ENCODE measurements around the gene KCTD16. TPM values are rescaled to one million over a fixed set of nuclear protein-coding genes. Genes with fewer than 3 reads are reported as not detected.

The KCTD16 gene
- total and polyA plus RNA-seq, 7 experiments from 2014 or later = 0.07 to 0.22 (median 0.13) TPM; not detected in 4

GRCh38 chr5:144139586-144139985, 31.1 kb upstream of the KCTD16 start:
- no peak for DNase-seq
- Mint-ChIP-seq H3K4me3 (no peak overlapping the region), H3K27ac (no peak overlapping the region), H3K27me3 (peaks cover 0 to 30% (median 14%) of the 10 kb centered on the region in 5 donors), H3K9me3 (no peaks in the 10 kb centered on the region), H3K36me3 (no peaks in the 10 kb centered on the region), H3K4me1 (peaks cover 0 to 12% (median 4%) of the 10 kb centered on the region in 7 donors)
- Histone ChIP-seq H3K36me3 (ENCODE audit: control insufficient read depth in 2 of 3, insufficient read depth in 3 of 3, low read length in 3 of 3) (no peaks in the 10 kb centered on the region), H3K9me3 (ENCODE audit: control insufficient read depth in 2 of 3, low read length in 3 of 3) (no peaks in the 10 kb centered on the region), H3K4me1 (ENCODE audit: control insufficient read depth in 2 of 2, insufficient read depth in 2 of 2, low read length in 2 of 2) (no peaks in the 10 kb centered on the region), H3K27me3 (ENCODE audit: control insufficient read depth in 2 of 2, insufficient read depth in 2 of 2, low read length in 2 of 2) (no peaks in the 10 kb centered on the region), H3K27ac (ENCODE audit: low read depth, low read length) (no peak overlapping the region), H3K4me3 (ENCODE audit: low read length) (no peak overlapping the region)
- POLR2A ChIA-PET = no interaction called here
- intact Hi-C loops (cut with micrococcal nuclease) = no loop called here
- ATAC-seq = no peak
- CTCF ChIA-PET = no interaction called here

GRCh38 chr5:144141585-144141984, 29.1 kb upstream of the KCTD16 start:
- H3K27me3 Mint-ChIP-seq = peaks cover 0 to 26% (median 16%) of the 10 kb centered on the region in 5 donors
- no peaks in the 10 kb centered on the region for H3K9me3 Mint-ChIP-seq
- Histone ChIP-seq H3K4me1 (ENCODE audit: control insufficient read depth in 2 of 2, insufficient read depth in 2 of 2, low read length in 2 of 2) (no peaks in the 10 kb centered on the region), H3K36me3 (ENCODE audit: control insufficient read depth in 2 of 3, insufficient read depth in 3 of 3, low read length in 3 of 3) (no peaks in the 10 kb centered on the region), H3K27ac (ENCODE audit: low read depth, low read length) (no peak overlapping the region), H3K4me3 (ENCODE audit: low read length) (no peak overlapping the region), H3K27me3 (ENCODE audit: control insufficient read depth in 2 of 2, insufficient read depth in 2 of 2, low read length in 2 of 2) (no peaks in the 10 kb centered on the region), H3K9me3 (ENCODE audit: control insufficient read depth in 2 of 3, low read length in 3 of 3) (no peaks in the 10 kb centered on the region)
- no peaks in the 10 kb centered on the region for H3K36me3 Mint-ChIP-seq
- ATAC-seq (no peak), DNase-seq (no peak)
- intact Hi-C loops (cut with micrococcal nuclease) = no loop called here
- H3K27ac Mint-ChIP-seq = no peak overlapping the region
- peaks cover 0 to 8% (median 0%) of the 10 kb centered on the region in 7 donors for H3K4me1 Mint-ChIP-seq
- CTCF ChIA-PET = interaction anchor here (0.6 kb wide), 1 partner anchor 173 kb away, joined by 3 read pairs; no protein-coding TSS in a partner anchor
- POLR2A ChIA-PET = no interaction called here
- H3K4me3 Mint-ChIP-seq = no peak overlapping the region

GRCh38 chr5:144142139-144142823, 28.4 kb upstream of the KCTD16 start:
- Histone ChIP-seq H3K4me1 (ENCODE audit: control insufficient read depth in 2 of 2, insufficient read depth in 2 of 2, low read length in 2 of 2) (no peaks in the 10 kb centered on the region), H3K27ac (ENCODE audit: low read depth, low read length) (no peak overlapping the region), H3K27me3 (ENCODE audit: control insufficient read depth in 2 of 2, insufficient read depth in 2 of 2, low read length in 2 of 2) (no peaks in the 10 kb centered on the region), H3K4me3 (ENCODE audit: low read length) (no peak overlapping the region), H3K36me3 (ENCODE audit: control insufficient read depth in 2 of 3, insufficient read depth in 3 of 3, low read length in 3 of 3) (no peaks in the 10 kb centered on the region), H3K9me3 (ENCODE audit: control insufficient read depth in 2 of 3, low read length in 3 of 3) (no peaks in the 10 kb centered on the region)
- no peak overlapping the region for H3K27ac Mint-ChIP-seq
- DNase-seq (peak in 5 of 9 donors; percentile 13 to 32 (median 23)), ATAC-seq (peak; percentile 88)
- CTCF ChIA-PET = interaction anchor here (1.1 to 1.9 kb wide), 3 partner anchors 10 to 317 kb away, joined by 3 to 8 read pairs (median 3); partner anchors contain the start of genes KCTD16 and YIPF5
- intact Hi-C loops (cut with micrococcal nuclease) = loop anchor here in 1 of 2 donors (1.0 kb wide), 1 partner anchor 50 kb away; no protein-coding TSS in a partner anchor
- no peaks in the 10 kb centered on the region for H3K9me3 Mint-ChIP-seq
- no peaks in the 10 kb centered on the region for H3K36me3 Mint-ChIP-seq
- H3K4me1 Mint-ChIP-seq = peaks cover 0 to 8% (median 0%) of the 10 kb centered on the region in 7 donors
- POLR2A ChIA-PET = no interaction called here
- peaks cover 0 to 24% (median 16%) of the 10 kb centered on the region in 5 donors for H3K27me3 Mint-ChIP-seq
- peak overlapping the region in 2 of 10 donors; percentile 3 to 47 for H3K4me3 Mint-ChIP-seq

- Histone ChIP-seq H3K4me1 (ENCODE audit: control insufficient read depth in 2 of 2, insufficient read depth in 2 of 2, low read length in 2 of 2) (no peaks in the 10 kb centered on the region), H3K9me3 (ENCODE audit: control insufficient read depth in 2 of 3, low read length in 3 of 3) (no peaks in the 10 kb centered on the region), H3K36me3 (ENCODE audit: control insufficient read depth in 2 of 3, insufficient read depth in 3 of 3, low read length in 3 of 3) (no peaks in the 10 kb centered on the region), H3K4me3 (ENCODE audit: low read length) (no peak overlapping the region), H3K27ac (ENCODE audit: low read depth, low read length) (no peak overlapping the region), H3K27me3 (ENCODE audit: control insufficient read depth in 2 of 2, insufficient read depth in 2 of 2, low read length in 2 of 2) (no peaks in the 10 kb centered on the region)
- intact Hi-C loops (cut with micrococcal nuclease) = loop anchor here in 1 of 2 donors (1.0 kb wide), 1 partner anchor 50 kb away; no protein-coding TSS in a partner anchor
- H3K4me3 Mint-ChIP-seq = no peak overlapping the region
- DNase-seq = no peak
- H3K36me3 Mint-ChIP-seq = no peaks in the 10 kb centered on the region
- ATAC-seq = no peak
- CTCF ChIA-PET = interaction anchor here (1.1 to 1.9 kb wide), 3 partner anchors 10 to 318 kb away, joined by 3 to 8 read pairs (median 3); partner anchors contain the start of genes KCTD16 and YIPF5
- H3K27ac Mint-ChIP-seq = no peak overlapping the region
- no peaks in the 10 kb centered on the region for H3K9me3 Mint-ChIP-seq
- peaks cover 0 to 23% (median 16%) of the 10 kb centered on the region in 5 donors for H3K27me3 Mint-ChIP-seq
- POLR2A ChIA-PET = no interaction called here
- H3K4me1 Mint-ChIP-seq = peaks cover 0 to 8% (median 0%) of the 10 kb centered on the region in 7 donors
These were observed 27.9 kb upstream of the KCTD16 start for GRCh38 chr5:144142824-144143162.

- no peaks in the 10 kb centered on the region for H3K36me3 Mint-ChIP-seq
- ChIA-PET CTCF (interaction anchor here (1.6 to 1.9 kb wide), 2 partner anchors 27 to 318 kb away, joined by 3 to 8 read pairs; partner anchors contain the start of genes KCTD16 and YIPF5), POLR2A (no interaction called here)
- no peaks in the 10 kb centered on the region for H3K9me3 ChIP-seq (ENCODE audit: control insufficient read depth in 2 of 3, low read length in 3 of 3)
- peaks cover 0 to 8% (median 0%) of the 10 kb centered on the region in 7 donors for H3K4me1 Mint-ChIP-seq
- H3K27ac Mint-ChIP-seq = no peak overlapping the region
- no peak overlapping the region for H3K4me3 ChIP-seq (ENCODE audit: low read length)
- intact Hi-C loops (cut with micrococcal nuclease) = no loop called here
- ATAC-seq = no peak
- peaks cover 0 to 23% (median 16%) of the 10 kb centered on the region in 5 donors for H3K27me3 Mint-ChIP-seq
- H3K36me3 ChIP-seq (ENCODE audit: control insufficient read depth in 2 of 3, insufficient read depth in 3 of 3, low read length in 3 of 3) = no peaks in the 10 kb centered on the region
- H3K27me3 ChIP-seq (ENCODE audit: control insufficient read depth in 2 of 2, insufficient read depth in 2 of 2, low read length in 2 of 2) = no peaks in the 10 kb centered on the region
- H3K4me3 Mint-ChIP-seq = no peak overlapping the region
- DNase-seq = no peak
- H3K9me3 Mint-ChIP-seq = no peaks in the 10 kb centered on the region
- H3K27ac ChIP-seq (ENCODE audit: low read depth, low read length) = no peak overlapping the region
- no peaks in the 10 kb centered on the region for H3K4me1 ChIP-seq (ENCODE audit: control insufficient read depth in 2 of 2, insufficient read depth in 2 of 2, low read length in 2 of 2)
These were observed 27.0 kb upstream of the KCTD16 start for GRCh38 chr5:144143625-144144024.

- H3K4me3 Mint-ChIP-seq = no peak overlapping the region
These were observed 25.5 kb upstream of the KCTD16 start for GRCh38 chr5:144144956-144145751.

More at GRCh38 chr5:144144956-144145751, 25.5 kb upstream of the KCTD16 start:
- Histone ChIP-seq H3K36me3 (ENCODE audit: control insufficient read depth in 2 of 3, insufficient read depth in 3 of 3, low read length in 3 of 3) (no peaks in the 10 kb centered on the region), H3K9me3 (ENCODE audit: control insufficient read depth in 2 of 3, low read length in 3 of 3) (no peaks in the 10 kb centered on the region), H3K4me1 (ENCODE audit: control insufficient read depth in 2 of 2, insufficient read depth in 2 of 2, low read length in 2 of 2) (no peaks in the 10 kb centered on the region), H3K4me3 (ENCODE audit: low read length) (no peak overlapping the region), H3K27me3 (ENCODE audit: control insufficient read depth in 2 of 2, insufficient read depth in 2 of 2, low read length in 2 of 2) (no peaks in the 10 kb centered on the region), H3K27ac (ENCODE audit: low read depth, low read length) (no peak overlapping the region)
- CTCF ChIA-PET = interaction anchor here (0.5 to 0.6 kb wide), 2 partner anchors 8 to 711 kb away, joined by 3 to 6 read pairs; no protein-coding TSS in a partner anchor
- Mint-ChIP-seq H3K9me3 (no peaks in the 10 kb centered on the region), H3K4me1 (peaks cover 0 to 6% (median 0%) of the 10 kb centered on the region in 7 donors), H3K27me3 (peaks cover 0 to 15% (median 12%) of the 10 kb centered on the region in 5 donors), H3K36me3 (no peaks in the 10 kb centered on the region), H3K27ac (no peak overlapping the region)
- intact Hi-C loops (cut with micrococcal nuclease) = no loop called here
- no peak for ATAC-seq
- POLR2A ChIA-PET = no interaction called here
- no peak for DNase-seq

Data from naive thymus-derived CD4-positive, alpha-beta T cell (primary cell).